ENCODE results near the gene LEFTY2.
"Not testable (repeated sequence)": the region's sequence is repeated elsewhere in the genome, so short reads cannot be mapped to it uniquely, and the experiment has no call there.

LEFTY2 gene

DNA sequence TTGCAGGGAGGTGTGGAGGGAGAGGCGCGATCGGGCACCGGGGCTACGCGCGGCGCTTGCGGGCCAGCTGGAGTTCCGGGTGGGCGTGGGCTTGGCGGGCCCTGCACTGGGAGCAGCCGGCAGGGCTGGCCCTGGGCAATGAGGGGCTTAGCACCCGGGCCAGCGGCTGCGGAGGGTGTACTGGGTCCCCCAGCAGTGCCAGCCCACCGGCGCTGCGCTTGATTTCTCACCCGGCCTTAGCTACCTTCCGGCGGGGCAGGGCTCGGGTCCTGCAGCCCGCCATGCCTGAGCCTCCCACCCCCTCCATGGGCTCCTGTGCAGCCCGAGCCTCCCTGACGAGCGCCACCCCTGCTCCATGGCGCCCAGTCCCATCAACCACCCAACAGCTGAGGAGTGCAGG lies 28.7 kb upstream of the LEFTY2 start:
- H3K79me2 ChIP-seq (ENCODE audit: control insufficient read depth, insufficient read depth, low read length, poor library complexity); H3K27me3 ChIP-seq (ENCODE audit: insufficient read depth, low read length); H3K23ac ChIP-seq (ENCODE audit: low read length); H3K36me3 ChIP-seq (ENCODE audit: control insufficient read depth in 1 of 2, insufficient read depth in 2 of 2, low read length in 2 of 2); H4K12ac ChIP-seq (ENCODE audit: low read depth, low read length); H2BK120ac ChIP-seq (ENCODE audit: insufficient read depth, low read length, poor library complexity); DNase-seq; H3K79me1 ChIP-seq (ENCODE audit: low read length); H2BK5ac ChIP-seq (ENCODE audit: low read depth, low read length, poor library complexity); H4K91ac ChIP-seq (ENCODE audit: low read depth, low read length); H3K4me1 ChIP-seq (ENCODE audit: control insufficient read depth in 1 of 2, insufficient read depth in 2 of 2, low read length in 2 of 2); H3K9me3 ChIP-seq (ENCODE audit: insufficient read depth, low read depth, low read length); H2AFZ ChIP-seq (ENCODE audit: insufficient read depth, low read length, poor library complexity); H3K4me3 ChIP-seq (ENCODE audit: low read depth, low read length); H3K9ac ChIP-seq (ENCODE audit: low read length); H2BK12ac ChIP-seq (ENCODE audit: low read length); H3K18ac ChIP-seq (ENCODE audit: low read length); H4K8ac ChIP-seq (ENCODE audit: low read depth, low read length); H3K4ac ChIP-seq (ENCODE audit: low read depth, low read length); H2AK5ac ChIP-seq (ENCODE audit: low read length); H3K27ac ChIP-seq (ENCODE audit: low read depth, low read length); H3K4me2 ChIP-seq (ENCODE audit: low read length); H3K14ac ChIP-seq (ENCODE audit: low read length): not testable (repeated sequence)
- WGBS (ENCODE audit: extremely low coverage, insufficient coverage, insufficient read length), result no CpG with 5 or more reads among the region's 28 CpGs

GRCh38 chr1:225965231-225965630 lies 24.2 kb upstream of the LEFTY2 start:
- H3K4me2 ChIP-seq (ENCODE audit: low read length), result no peak overlapping the region
- no peaks in the 10 kb centered on the region for H3K27me3 ChIP-seq (ENCODE audit: insufficient read depth, low read length)
- WGBS (ENCODE audit: extremely low coverage, insufficient coverage, insufficient read length), result no CpG with 5 or more reads among the region's 5 CpGs
- no peak overlapping the region for H2AFZ ChIP-seq (ENCODE audit: insufficient read depth, low read length, poor library complexity)
- H3K23ac ChIP-seq (ENCODE audit: low read length), result no peak overlapping the region
- H4K8ac ChIP-seq (ENCODE audit: low read depth, low read length), result no peak overlapping the region
- H3K79me1 ChIP-seq (ENCODE audit: low read length), result no peaks in the 10 kb centered on the region
- no peak overlapping the region for H3K27ac ChIP-seq (ENCODE audit: low read depth, low read length)
- no peak overlapping the region for H3K18ac ChIP-seq (ENCODE audit: low read length)
- H3K4me3 ChIP-seq (ENCODE audit: low read depth, low read length), result no peak overlapping the region
- no peak overlapping the region for H3K9ac ChIP-seq (ENCODE audit: low read length)
- no peak overlapping the region for H3K4ac ChIP-seq (ENCODE audit: low read depth, low read length)
- no peak overlapping the region for H3K14ac ChIP-seq (ENCODE audit: low read length)
- no peak overlapping the region for H2BK12ac ChIP-seq (ENCODE audit: low read length)
- no peak overlapping the region for H4K91ac ChIP-seq (ENCODE audit: low read depth, low read length)
- no peak overlapping the region for H2BK120ac ChIP-seq (ENCODE audit: insufficient read depth, low read length, poor library complexity)
- no peak overlapping the region for H2BK5ac ChIP-seq (ENCODE audit: low read depth, low read length, poor library complexity)
- H3K4me1 ChIP-seq (ENCODE audit: control insufficient read depth in 1 of 2, insufficient read depth in 2 of 2, low read length in 2 of 2), result no peaks in the 10 kb centered on the region
- no peaks in the 10 kb centered on the region for H3K79me2 ChIP-seq (ENCODE audit: control insufficient read depth, insufficient read depth, low read length, poor library complexity)
- H4K12ac ChIP-seq (ENCODE audit: low read depth, low read length), result no peak overlapping the region
- peaks cover 2% of the 10 kb centered on the region for H3K9me3 ChIP-seq (ENCODE audit: insufficient read depth, low read depth, low read length)
- no peaks in the 10 kb centered on the region for H3K36me3 ChIP-seq (ENCODE audit: control insufficient read depth in 1 of 2, insufficient read depth in 2 of 2, low read length in 2 of 2)
- H2AK5ac ChIP-seq (ENCODE audit: low read length), result no peak overlapping the region
- DNase-seq, result no peak

DNA sequence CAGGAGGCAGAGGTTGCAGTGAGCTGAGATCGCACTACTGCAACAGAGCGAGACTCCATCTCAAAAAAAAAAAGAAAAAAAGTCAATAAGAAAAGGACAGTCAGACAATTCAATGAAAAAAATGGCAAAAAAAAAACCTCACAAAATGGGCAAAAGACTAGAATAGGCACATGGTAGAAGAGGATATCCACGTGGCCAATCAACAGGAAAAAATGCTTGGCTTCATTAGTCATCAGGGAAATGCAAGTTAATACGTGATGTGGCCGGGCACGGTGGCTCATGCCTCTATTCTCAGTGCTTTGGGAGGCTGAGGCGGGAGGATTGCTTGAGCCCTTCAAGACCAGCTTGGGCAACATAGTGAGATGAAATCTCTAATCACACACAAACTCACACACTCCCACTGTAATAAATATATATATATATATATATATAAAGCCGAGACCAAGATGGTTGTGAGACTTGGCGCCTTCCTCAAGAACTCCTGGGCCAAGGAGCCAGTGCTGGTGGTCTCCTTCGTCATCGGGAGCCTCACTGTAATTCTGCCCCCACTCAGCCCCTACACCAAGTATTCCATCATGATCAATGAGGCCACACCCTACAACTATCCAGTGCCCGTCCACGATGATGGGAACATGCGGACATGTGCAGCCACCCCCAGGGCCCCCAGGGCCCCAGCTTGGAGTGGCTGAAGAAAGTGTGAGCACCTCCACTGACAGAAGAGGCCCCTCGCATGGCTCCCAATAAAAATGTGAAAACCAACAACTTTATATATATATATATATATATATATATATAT lies 22.9 kb upstream of the LEFTY2 start:
- no peak overlapping the region for H2BK120ac ChIP-seq (ENCODE audit: insufficient read depth, low read length, poor library complexity)
- no peaks in the 10 kb centered on the region for H3K36me3 ChIP-seq (ENCODE audit: control insufficient read depth in 1 of 2, insufficient read depth in 2 of 2, low read length in 2 of 2)
- H2AFZ ChIP-seq (ENCODE audit: insufficient read depth, low read length, poor library complexity), result no peak overlapping the region
- no peak overlapping the region for H4K91ac ChIP-seq (ENCODE audit: low read depth, low read length)
- DNase-seq, result no peak
- no peak overlapping the region for H4K8ac ChIP-seq (ENCODE audit: low read depth, low read length)
- WGBS (ENCODE audit: extremely low coverage, insufficient coverage, insufficient read length), result no CpG with 5 or more reads among the region's 15 CpGs
- no peak overlapping the region for H3K4me2 ChIP-seq (ENCODE audit: low read length)
- H4K12ac ChIP-seq (ENCODE audit: low read depth, low read length), result no peak overlapping the region
- H2BK5ac ChIP-seq (ENCODE audit: low read depth, low read length, poor library complexity), result no peak overlapping the region
- no peaks in the 10 kb centered on the region for H3K79me2 ChIP-seq (ENCODE audit: control insufficient read depth, insufficient read depth, low read length, poor library complexity)
- H3K27me3 ChIP-seq (ENCODE audit: insufficient read depth, low read length), result no peaks in the 10 kb centered on the region
- no peak overlapping the region for H3K18ac ChIP-seq (ENCODE audit: low read length)
- no peak overlapping the region for H3K27ac ChIP-seq (ENCODE audit: low read depth, low read length)
- no peak overlapping the region for H3K23ac ChIP-seq (ENCODE audit: low read length)
- H3K9me3 ChIP-seq (ENCODE audit: insufficient read depth, low read depth, low read length), result no peaks in the 10 kb centered on the region
- H3K4ac ChIP-seq (ENCODE audit: low read depth, low read length), result no peak overlapping the region
- no peak overlapping the region for H2AK5ac ChIP-seq (ENCODE audit: low read length)
- no peak overlapping the region for H3K9ac ChIP-seq (ENCODE audit: low read length)
- no peak overlapping the region for H2BK12ac ChIP-seq (ENCODE audit: low read length)
- H3K4me3 ChIP-seq (ENCODE audit: low read depth, low read length), result no peak overlapping the region
- H3K4me1 ChIP-seq (ENCODE audit: control insufficient read depth in 1 of 2, insufficient read depth in 2 of 2, low read length in 2 of 2), result no peaks in the 10 kb centered on the region
- H3K79me1 ChIP-seq (ENCODE audit: low read length), result no peaks in the 10 kb centered on the region
- no peak overlapping the region for H3K14ac ChIP-seq (ENCODE audit: low read length)

- Histone ChIP-seq H3K4me3 (ENCODE audit: low read depth, low read length) (no peak overlapping the region), H3K27ac (ENCODE audit: low read depth, low read length) (no peak overlapping the region), H2BK12ac (ENCODE audit: low read length) (no peak overlapping the region), H2BK5ac (ENCODE audit: low read depth, low read length, poor library complexity) (no peak overlapping the region), H4K8ac (ENCODE audit: low read depth, low read length) (no peak overlapping the region), H3K27me3 (ENCODE audit: insufficient read depth, low read length) (no peaks in the 10 kb centered on the region), H3K18ac (ENCODE audit: low read length) (no peak overlapping the region), H3K23ac (ENCODE audit: low read length) (no peak overlapping the region), H4K12ac (ENCODE audit: low read depth, low read length) (no peak overlapping the region), H3K79me2 (ENCODE audit: control insufficient read depth, insufficient read depth, low read length, poor library complexity) (no peaks in the 10 kb centered on the region), H3K36me3 (ENCODE audit: control insufficient read depth in 1 of 2, insufficient read depth in 2 of 2, low read length in 2 of 2) (no peaks in the 10 kb centered on the region), H3K9me3 (ENCODE audit: insufficient read depth, low read depth, low read length) (no peaks in the 10 kb centered on the region), H2AFZ (ENCODE audit: insufficient read depth, low read length, poor library complexity) (no peak overlapping the region), H3K79me1 (ENCODE audit: low read length) (no peaks in the 10 kb centered on the region), H2BK120ac (ENCODE audit: insufficient read depth, low read length, poor library complexity) (no peak overlapping the region), H3K4ac (ENCODE audit: low read depth, low read length) (no peak overlapping the region), H4K91ac (ENCODE audit: low read depth, low read length) (no peak overlapping the region), H3K14ac (ENCODE audit: low read length) (no peak overlapping the region), H3K4me2 (ENCODE audit: low read length) (no peak overlapping the region), H3K4me1 (ENCODE audit: control insufficient read depth in 1 of 2, insufficient read depth in 2 of 2, low read length in 2 of 2) (no peaks in the 10 kb centered on the region), H3K9ac (ENCODE audit: low read length) (no peak overlapping the region), H2AK5ac (ENCODE audit: low read length) (no peak overlapping the region)
- peak in 1 of 2 donors; percentile 32 for DNase-seq
- no CpG with 5 or more reads among the region's 21 CpGs for WGBS (ENCODE audit: extremely low coverage, insufficient coverage, insufficient read length)
These were observed 21.5 kb upstream of the LEFTY2 start for GRCh38 chr1:225962440-225962975.
